22Rv1 (cell line): ENCODE measurements around the gene NUTM1.

Source experiments
- H3K27ac ChIP-seq: fragments of 450-650 bp; 2 replicates; pipeline ENCODE4 v1.5.1; 2017
- CTCF ChIP-seq: fragments of 450-650 bp; IDR thresholded peaks from 2 replicates; pipeline ENCODE4 v1.5.1; 2017; ENCODE audit warnings: mild to moderate bottlenecking
- ZFX ChIP-seq: fragments of 450-650 bp; IDR thresholded peaks from 2 replicates; pipeline ENCODE4 v1.6.1; 2017; ENCODE audit warnings: antibody characterized with exemption, borderline replicate concordance

NUTM1 gene, protein sequence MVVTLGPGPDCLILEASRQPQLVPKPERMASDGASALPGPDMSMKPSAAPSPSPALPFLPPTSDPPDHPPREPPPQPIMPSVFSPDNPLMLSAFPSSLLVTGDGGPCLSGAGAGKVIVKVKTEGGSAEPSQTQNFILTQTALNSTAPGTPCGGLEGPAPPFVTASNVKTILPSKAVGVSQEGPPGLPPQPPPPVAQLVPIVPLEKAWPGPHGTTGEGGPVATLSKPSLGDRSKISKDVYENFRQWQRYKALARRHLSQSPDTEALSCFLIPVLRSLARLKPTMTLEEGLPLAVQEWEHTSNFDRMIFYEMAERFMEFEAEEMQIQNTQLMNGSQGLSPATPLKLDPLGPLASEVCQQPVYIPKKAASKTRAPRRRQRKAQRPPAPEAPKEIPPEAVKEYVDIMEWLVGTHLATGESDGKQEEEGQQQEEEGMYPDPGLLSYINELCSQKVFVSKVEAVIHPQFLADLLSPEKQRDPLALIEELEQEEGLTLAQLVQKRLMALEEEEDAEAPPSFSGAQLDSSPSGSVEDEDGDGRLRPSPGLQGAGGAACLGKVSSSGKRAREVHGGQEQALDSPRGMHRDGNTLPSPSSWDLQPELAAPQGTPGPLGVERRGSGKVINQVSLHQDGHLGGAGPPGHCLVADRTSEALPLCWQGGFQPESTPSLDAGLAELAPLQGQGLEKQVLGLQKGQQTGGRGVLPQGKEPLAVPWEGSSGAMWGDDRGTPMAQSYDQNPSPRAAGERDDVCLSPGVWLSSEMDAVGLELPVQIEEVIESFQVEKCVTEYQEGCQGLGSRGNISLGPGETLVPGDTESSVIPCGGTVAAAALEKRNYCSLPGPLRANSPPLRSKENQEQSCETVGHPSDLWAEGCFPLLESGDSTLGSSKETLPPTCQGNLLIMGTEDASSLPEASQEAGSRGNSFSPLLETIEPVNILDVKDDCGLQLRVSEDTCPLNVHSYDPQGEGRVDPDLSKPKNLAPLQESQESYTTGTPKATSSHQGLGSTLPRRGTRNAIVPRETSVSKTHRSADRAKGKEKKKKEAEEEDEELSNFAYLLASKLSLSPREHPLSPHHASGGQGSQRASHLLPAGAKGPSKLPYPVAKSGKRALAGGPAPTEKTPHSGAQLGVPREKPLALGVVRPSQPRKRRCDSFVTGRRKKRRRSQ

GRCh38 chr15:34342737-34343575 is at the start of gene NUTM1, which contains the start of gene NOP10:
Gene NUTM1, plus strand, starts transcription at chr15:34343315. Its CDS starts 382 bp downstream, at chr15:34343697.
Gene NOP10, minus strand, starts transcription at chr15:34343136. Its CDS starts 63 bp downstream, at chr15:34343073.
- H3K27ac ChIP-seq, result peak within 1 kb of the TSS; percentile 92
- TF ChIP-seq ZFX (no peak), CTCF (peak; percentile 96)

DNA sequence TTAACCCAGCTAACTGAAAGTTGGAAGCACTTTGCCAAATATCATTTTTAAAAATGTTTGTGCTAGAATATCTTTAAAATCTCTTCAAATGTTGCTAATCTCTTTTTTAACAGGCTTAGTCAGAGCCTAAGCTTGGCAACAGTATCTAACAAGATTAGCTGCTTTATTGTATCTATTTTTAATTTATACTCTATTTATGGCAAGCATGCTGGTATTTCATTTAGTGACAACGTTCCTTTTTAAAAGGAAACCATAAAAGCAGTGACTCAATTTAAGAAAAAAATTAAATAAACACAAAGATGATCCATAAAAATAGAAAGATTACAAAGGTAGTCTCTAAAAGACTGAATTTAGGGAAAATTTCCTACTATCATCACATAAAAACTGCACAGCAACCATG is 46.1 kb upstream of the NUTM1 start:
- H3K27ac ChIP-seq, result no peak overlapping the region
- TF ChIP-seq ZFX, result no peak
- no peak for TF ChIP-seq CTCF

GRCh38 chr15:34301058-34301457 is 42.1 kb upstream of the NUTM1 start:
- H3K27ac ChIP-seq, result no peak overlapping the region
- TF ChIP-seq ZFX (no peak), CTCF (no peak)

GRCh38 chr15:34304613-34305012 is 38.5 kb upstream of the NUTM1 start:
- TF ChIP-seq ZFX (no peak), CTCF (no peak)
- no peak overlapping the region for H3K27ac ChIP-seq

- H3K27ac ChIP-seq, result no peak overlapping the region
- TF ChIP-seq ZFX (no peak), CTCF (no peak)
These were observed 31.6 kb upstream of the NUTM1 start for GRCh38 chr15:34311563-34311962.
